Inflammatory macrophage treated with lipopolysaccharide for 1 hour (primary cell): Measurements from ENCODE around the gene PUSL1.

Experiments used
- DNase-seq, 2 donors: peaks; one replicate each; pipeline ENCODE4 v3.0.0-alpha.2; 2020 to 2022

PUSL1 gene

GRCh38 chr1:1296070-1297061 lies 12.0 kb upstream of the PUSL1 start:
- DNase-seq, result no peak

GRCh38 chr1:1297802-1298424 lies 10.5 kb upstream of the PUSL1 start:
- DNase-seq, result no peak

- no peak for DNase-seq
Measured at GRCh38 chr1:1298861-1299685, 9.3 kb upstream of the PUSL1 start.

- DNase-seq, result no peak
Measured at GRCh38 chr1:1299686-1300351, 8.6 kb upstream of the PUSL1 start.

GRCh38 chr1:1300352-1300739 lies 8.1 kb upstream of the PUSL1 start:
- DNase-seq, result no peak

- DNase-seq, result no peak
Measured at GRCh38 chr1:1302006-1302430, 6.4 kb upstream of the PUSL1 start.

GRCh38 chr1:1302951-1303509 lies 5.4 kb upstream of the PUSL1 start:
- DNase-seq, result no peak

GRCh38 chr1:1303736-1304135 lies 4.7 kb upstream of the PUSL1 start:
- DNase-seq, result no peak

GRCh38 chr1:1304331-1305299 lies 3.8 kb upstream of the PUSL1 start:
- DNase-seq, result peak in 1 of 2 donors; percentile 26

- peak; percentile 16 to 43 for DNase-seq
Measured at GRCh38 chr1:1305300-1306069, 2.9 kb upstream of the PUSL1 start.

GRCh38 chr1:1306070-1306660 lies 2.2 kb upstream of the PUSL1 start:
- DNase-seq, result no peak

GRCh38 chr1:1306661-1307260 lies 1.6 kb upstream of the PUSL1 start:
- no peak for DNase-seq

GRCh38 chr1:1307261-1307922 lies 1.0 kb upstream of the PUSL1 start:
- peak in 1 of 2 donors; percentile 8 for DNase-seq

GRCh38 chr1:1308756-1309250 lies 406 bp downstream of the PUSL1 start:
- DNase-seq, result no peak

- DNase-seq, result no peak
Measured at GRCh38 chr1:1309251-1310108, 1.1 kb downstream of the PUSL1 start.

- no peak for DNase-seq
Measured at GRCh38 chr1:1310109-1310385, 1.6 kb downstream of the PUSL1 start.

GRCh38 chr1:1310476-1311053 lies 2.2 kb downstream of the PUSL1 start:
- no peak for DNase-seq
